K562 (cell line): ENCODE data around the gene BLOC1S2.

Experiments used
- CAMTA2 ChIP-seq: fragments of 250-450 bp; sonication (Bioruptor Pico); conservative IDR thresholded peaks from 2 replicates; pipeline ENCODE4 v1.5.1; 2022
- EZH2 ChIP-seq: IDR thresholded peaks from 2 replicates; pipeline ENCODE4 v1.6.1; 2012; ENCODE audit warnings: low read depth, mild to moderate bottlenecking, inconsistent platforms, low read length, borderline replicate concordance
- FOXA3 ChIP-seq, 2 experiments: fragments of 450-650 bp in 1 of 2; sonication (generic) in 1 of 2; formaldehyde crosslinking; IDR thresholded peaks in 1 of 2; conservative IDR thresholded peaks in 1 of 2; 2 replicates each; pipeline versions ENCODE4 v1.4.0 to v1.8.0; 2020 to 2022; ENCODE audit warnings: mild to moderate bottlenecking in 2 of 2, missing genetic modification reagents in 1 of 2
- GABPB1 ChIP-seq: sonication (generic); formaldehyde crosslinking; IDR thresholded peaks from 2 replicates; pipeline ENCODE4 v1.8.0; 2022; ENCODE audit warnings: mild to moderate bottlenecking, missing genetic modification reagents
- MTA2 ChIP-seq: fragments of 450-650 bp; IDR thresholded peaks from 2 replicates; pipeline ENCODE4 v1.6.1; 2016; ENCODE audit warnings: low read depth
- POLR2AphosphoS5 ChIP-seq: IDR thresholded peaks from 2 replicates; pipeline ENCODE4 v1.6.1; 2011; ENCODE audit warnings: mild to moderate bottlenecking, low read depth, low read length, moderate library complexity; ENCODE audit not compliant: control insufficient read depth, insufficient read depth
- RUNX1 ChIP-seq: sonication (generic); IDR thresholded peaks from 2 replicates; pipeline ENCODE4 v1.6.1; 2016; ENCODE audit warnings: antibody characterized with exemption, low read depth
- SIN3A ChIP-seq, 2 experiments: fragments of 150-350 bp in 1 of 2; IDR thresholded peaks; 2 replicates each; pipeline ENCODE4 v1.6.1; 2011 to 2016; ENCODE audit warnings: borderline replicate concordance in 2 of 2, low read depth in 2 of 2, low read length in 2 of 2, mild to moderate bottlenecking in 2 of 2, moderate library complexity in 2 of 2; ENCODE audit not compliant: control insufficient read depth in 1 of 2
- YY1 ChIP-seq, 3 experiments: IDR thresholded peaks; 2 replicates each; pipeline ENCODE4 v1.6.1; 2011; ENCODE audit warnings: low read length in 2 of 3, mild to moderate bottlenecking in 2 of 3, moderate library complexity in 2 of 3, borderline replicate concordance in 1 of 3, control low read depth in 1 of 3, low read depth in 1 of 3; ENCODE audit not compliant: insufficient read depth in 3 of 3, insufficient replicate concordance in 2 of 3, control insufficient read depth in 1 of 3, insufficient read length in 1 of 3; ENCODE audit errors: extremely low read depth in 1 of 3
- ZKSCAN1 ChIP-seq: fragments of 150-350 bp; IDR thresholded peaks from 2 replicates; pipeline ENCODE4 v1.6.1; 2016; ENCODE audit warnings: low read depth, low read length
- ZNF699 ChIP-seq: fragments of 250-450 bp; sonication (Bioruptor Pico); IDR thresholded peaks from 2 replicates; pipeline ENCODE4 v1.8.0; 2021; ENCODE audit warnings: mild to moderate bottlenecking, moderate library complexity; ENCODE audit not compliant: insufficient replicate concordance
- TF ChIP-seq, protein P1 (sequence below), 3 experiments: IDR thresholded peaks in 2 of 3; conservative IDR thresholded peaks in 1 of 3; 2 replicates each; pipeline ENCODE4 v1.5.1; 2011 to 2012; ENCODE audit warnings: low read length in 3 of 3, mild to moderate bottlenecking in 3 of 3, control low read depth in 2 of 3, improper control_type of control experiment in 1 of 3, inconsistent platforms in 1 of 3, low read depth in 1 of 3, mixed read lengths in 1 of 3, moderate library complexity in 1 of 3; ENCODE audit not compliant: insufficient read depth in 2 of 3
- TF ChIP-seq, protein P2 (sequence below): fragments of 450-650 bp; conservative IDR thresholded peaks from 2 replicates; pipeline ENCODE4 v1.6.1; 2016; ENCODE audit warnings: missing genetic modification characterization, low read depth, mild to moderate bottlenecking, missing compliant biosample characterization, moderate library complexity
- TF ChIP-seq, protein P3 (sequence below), 2 experiments: fragments of 450-650 bp in 1 of 2; IDR thresholded peaks; 2 replicates each; pipeline ENCODE4 v1.6.1; 2011 to 2017; ENCODE audit warnings: low read depth in 2 of 2, antibody characterized with exemption in 1 of 2, borderline replicate concordance in 1 of 2, low read length in 1 of 2, mild to moderate bottlenecking in 1 of 2, mixed read lengths in 1 of 2; ENCODE audit not compliant: control insufficient read depth in 1 of 2

DNA sequence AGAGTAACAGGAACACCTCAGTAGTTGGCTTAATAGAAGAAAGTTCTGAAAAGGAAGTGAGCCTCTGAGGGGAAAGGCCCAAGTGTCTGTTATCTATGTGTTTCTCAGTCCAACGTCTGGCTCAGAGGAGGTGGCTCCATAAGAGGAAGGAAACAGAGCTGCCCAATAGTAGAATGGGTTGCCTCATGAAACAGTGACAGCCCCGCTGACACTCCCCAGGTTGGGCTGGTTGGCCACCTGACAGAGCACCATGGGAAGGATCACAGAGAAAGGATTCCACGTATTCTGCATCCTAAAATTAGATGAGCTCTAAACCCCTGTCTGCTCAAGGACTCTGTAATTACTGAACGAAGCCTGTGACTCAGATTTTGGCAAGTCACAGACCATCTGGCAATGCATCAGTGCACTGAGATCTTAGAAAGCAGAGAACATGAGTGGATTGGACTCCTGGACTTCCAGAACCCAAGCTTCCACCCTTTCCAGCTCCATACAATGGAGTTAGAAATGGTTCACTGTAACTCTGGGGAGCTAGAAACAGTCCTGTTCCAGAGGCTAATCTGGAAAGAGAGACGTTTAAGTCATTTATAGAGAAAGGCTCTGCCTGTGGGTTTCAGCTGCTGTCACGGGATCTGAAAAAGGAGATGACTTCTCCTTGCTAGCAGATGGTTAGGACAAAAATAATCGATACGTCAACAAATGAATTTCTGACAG is 40.7 kb upstream of the BLOC1S2 start:
- TF ChIP-seq FOXA3 (CRISPR knock-in tag; conservative IDR thresholded peaks at IDR 0.05 in 1 of 2, IDR thresholded peaks at IDR 0.05 in 1 of 2) = no peak
- TF ChIP-seq, protein P1, sequence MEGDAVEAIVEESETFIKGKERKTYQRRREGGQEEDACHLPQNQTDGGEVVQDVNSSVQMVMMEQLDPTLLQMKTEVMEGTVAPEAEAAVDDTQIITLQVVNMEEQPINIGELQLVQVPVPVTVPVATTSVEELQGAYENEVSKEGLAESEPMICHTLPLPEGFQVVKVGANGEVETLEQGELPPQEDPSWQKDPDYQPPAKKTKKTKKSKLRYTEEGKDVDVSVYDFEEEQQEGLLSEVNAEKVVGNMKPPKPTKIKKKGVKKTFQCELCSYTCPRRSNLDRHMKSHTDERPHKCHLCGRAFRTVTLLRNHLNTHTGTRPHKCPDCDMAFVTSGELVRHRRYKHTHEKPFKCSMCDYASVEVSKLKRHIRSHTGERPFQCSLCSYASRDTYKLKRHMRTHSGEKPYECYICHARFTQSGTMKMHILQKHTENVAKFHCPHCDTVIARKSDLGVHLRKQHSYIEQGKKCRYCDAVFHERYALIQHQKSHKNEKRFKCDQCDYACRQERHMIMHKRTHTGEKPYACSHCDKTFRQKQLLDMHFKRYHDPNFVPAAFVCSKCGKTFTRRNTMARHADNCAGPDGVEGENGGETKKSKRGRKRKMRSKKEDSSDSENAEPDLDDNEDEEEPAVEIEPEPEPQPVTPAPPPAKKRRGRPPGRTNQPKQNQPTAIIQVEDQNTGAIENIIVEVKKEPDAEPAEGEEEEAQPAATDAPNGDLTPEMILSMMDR (IDR thresholded peaks at IDR 0.05 in 2 of 3, conservative IDR thresholded peaks at IDR 0.05 in 1 of 3; ENCODE audit: insufficient read depth in 2 of 3, low read depth in 1 of 3, low read length in 3 of 3) = no peak
- TF ChIP-seq ZNF699 (CRISPR knock-in tag) = no peak
- no peak for TF ChIP-seq EZH2
- TF ChIP-seq, protein P2, sequence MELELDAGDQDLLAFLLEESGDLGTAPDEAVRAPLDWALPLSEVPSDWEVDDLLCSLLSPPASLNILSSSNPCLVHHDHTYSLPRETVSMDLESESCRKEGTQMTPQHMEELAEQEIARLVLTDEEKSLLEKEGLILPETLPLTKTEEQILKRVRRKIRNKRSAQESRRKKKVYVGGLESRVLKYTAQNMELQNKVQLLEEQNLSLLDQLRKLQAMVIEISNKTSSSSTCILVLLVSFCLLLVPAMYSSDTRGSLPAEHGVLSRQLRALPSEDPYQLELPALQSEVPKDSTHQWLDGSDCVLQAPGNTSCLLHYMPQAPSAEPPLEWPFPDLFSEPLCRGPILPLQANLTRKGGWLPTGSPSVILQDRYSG (tag) = no peak
- TF ChIP-seq POLR2AphosphoS5 = no peak
- no peak for TF ChIP-seq GABPB1 (CRISPR knock-in tag)
- no peak for TF ChIP-seq ZKSCAN1
- TF ChIP-seq CAMTA2 (CRISPR knock-in tag) = no peak
- no peak for TF ChIP-seq SIN3A (IDR thresholded peaks at IDR 0.05; ENCODE audit: borderline replicate concordance in 2 of 2, control insufficient read depth in 1 of 2, low read depth in 2 of 2, low read length in 2 of 2)
- no peak for TF ChIP-seq YY1 (IDR thresholded peaks at IDR 0.05; ENCODE audit: borderline replicate concordance in 1 of 3, control insufficient read depth in 1 of 3, extremely low read depth in 1 of 3, insufficient read depth in 3 of 3, insufficient read length in 1 of 3, insufficient replicate concordance in 2 of 3, low read depth in 1 of 3, low read length in 2 of 3)
- no peak for TF ChIP-seq MTA2
- TF ChIP-seq, protein P3, sequence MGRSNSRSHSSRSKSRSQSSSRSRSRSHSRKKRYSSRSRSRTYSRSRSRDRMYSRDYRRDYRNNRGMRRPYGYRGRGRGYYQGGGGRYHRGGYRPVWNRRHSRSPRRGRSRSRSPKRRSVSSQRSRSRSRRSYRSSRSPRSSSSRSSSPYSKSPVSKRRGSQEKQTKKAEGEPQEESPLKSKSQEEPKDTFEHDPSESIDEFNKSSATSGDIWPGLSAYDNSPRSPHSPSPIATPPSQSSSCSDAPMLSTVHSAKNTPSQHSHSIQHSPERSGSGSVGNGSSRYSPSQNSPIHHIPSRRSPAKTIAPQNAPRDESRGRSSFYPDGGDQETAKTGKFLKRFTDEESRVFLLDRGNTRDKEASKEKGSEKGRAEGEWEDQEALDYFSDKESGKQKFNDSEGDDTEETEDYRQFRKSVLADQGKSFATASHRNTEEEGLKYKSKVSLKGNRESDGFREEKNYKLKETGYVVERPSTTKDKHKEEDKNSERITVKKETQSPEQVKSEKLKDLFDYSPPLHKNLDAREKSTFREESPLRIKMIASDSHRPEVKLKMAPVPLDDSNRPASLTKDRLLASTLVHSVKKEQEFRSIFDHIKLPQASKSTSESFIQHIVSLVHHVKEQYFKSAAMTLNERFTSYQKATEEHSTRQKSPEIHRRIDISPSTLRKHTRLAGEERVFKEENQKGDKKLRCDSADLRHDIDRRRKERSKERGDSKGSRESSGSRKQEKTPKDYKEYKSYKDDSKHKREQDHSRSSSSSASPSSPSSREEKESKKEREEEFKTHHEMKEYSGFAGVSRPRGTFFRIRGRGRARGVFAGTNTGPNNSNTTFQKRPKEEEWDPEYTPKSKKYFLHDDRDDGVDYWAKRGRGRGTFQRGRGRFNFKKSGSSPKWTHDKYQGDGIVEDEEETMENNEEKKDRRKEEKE (IDR thresholded peaks at IDR 0.05; ENCODE audit: borderline replicate concordance in 1 of 2, control insufficient read depth in 1 of 2, low read depth in 2 of 2, low read length in 1 of 2) = no peak
- TF ChIP-seq RUNX1 = no peak
